Breast epithelium (tissue), 3 donors: ENCODE data around the gene LRP1.

Experiments used
- POLR2A ChIP-seq: fragments of 450-650 bp; IDR thresholded peaks from one replicate; pipeline ENCODE4 v1.6.1; 2016; ENCODE audit warnings: antibody characterized with exemption, mild to moderate bottlenecking, moderate library complexity
- POLR2AphosphoS5 ChIP-seq, 3 donors: sonication (generic); formaldehyde crosslinking; IDR thresholded peaks; one replicate each; pipeline ENCODE4 v1.6.1; 2017; ENCODE audit warnings: antibody characterized with exemption in 3 of 3
- TF ChIP-seq, protein P1 (sequence below), 3 donors: fragments of 450-650 bp; IDR thresholded peaks; one replicate each; pipeline ENCODE4 v1.5.1; 2016 to 2017; ENCODE audit warnings: antibody characterized with exemption in 3 of 3, mild to moderate bottlenecking in 3 of 3, moderate library complexity in 3 of 3

DNA sequence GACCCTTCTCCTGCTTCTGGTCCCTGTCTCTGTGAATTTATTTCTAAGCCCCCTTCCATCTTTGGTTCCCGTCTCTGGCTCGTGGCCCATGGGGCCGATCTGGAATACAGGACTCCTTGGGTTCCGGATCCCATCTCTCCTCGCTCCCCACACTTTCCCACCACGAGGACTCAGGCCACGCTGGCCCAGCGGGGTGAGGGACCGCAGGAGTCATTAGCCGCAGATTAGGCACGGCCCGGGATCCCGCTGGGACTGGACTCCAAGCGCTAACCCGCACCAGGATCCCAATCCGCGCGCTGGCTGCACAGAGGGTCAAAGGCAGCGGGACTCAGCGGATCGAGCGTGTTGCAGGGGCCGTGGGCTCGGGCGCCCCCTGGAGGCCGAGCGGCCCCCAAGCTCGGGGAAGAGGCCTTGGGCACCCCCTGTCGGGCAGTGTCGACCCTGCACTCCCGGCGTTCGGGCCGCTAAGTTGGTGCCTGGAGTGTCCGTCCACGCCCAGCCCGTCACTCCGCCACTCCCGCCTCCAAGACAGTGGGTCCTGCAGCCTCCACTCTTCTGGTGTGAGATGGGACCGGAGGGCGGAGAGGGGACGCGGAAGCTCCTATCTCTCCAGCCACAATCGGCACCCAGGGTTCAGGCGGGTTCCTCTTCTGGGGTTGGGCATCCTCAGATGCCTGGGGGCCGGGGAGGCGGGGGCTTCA, 110.7 kb downstream of the LRP1 start:
- TF ChIP-seq, protein P1, sequence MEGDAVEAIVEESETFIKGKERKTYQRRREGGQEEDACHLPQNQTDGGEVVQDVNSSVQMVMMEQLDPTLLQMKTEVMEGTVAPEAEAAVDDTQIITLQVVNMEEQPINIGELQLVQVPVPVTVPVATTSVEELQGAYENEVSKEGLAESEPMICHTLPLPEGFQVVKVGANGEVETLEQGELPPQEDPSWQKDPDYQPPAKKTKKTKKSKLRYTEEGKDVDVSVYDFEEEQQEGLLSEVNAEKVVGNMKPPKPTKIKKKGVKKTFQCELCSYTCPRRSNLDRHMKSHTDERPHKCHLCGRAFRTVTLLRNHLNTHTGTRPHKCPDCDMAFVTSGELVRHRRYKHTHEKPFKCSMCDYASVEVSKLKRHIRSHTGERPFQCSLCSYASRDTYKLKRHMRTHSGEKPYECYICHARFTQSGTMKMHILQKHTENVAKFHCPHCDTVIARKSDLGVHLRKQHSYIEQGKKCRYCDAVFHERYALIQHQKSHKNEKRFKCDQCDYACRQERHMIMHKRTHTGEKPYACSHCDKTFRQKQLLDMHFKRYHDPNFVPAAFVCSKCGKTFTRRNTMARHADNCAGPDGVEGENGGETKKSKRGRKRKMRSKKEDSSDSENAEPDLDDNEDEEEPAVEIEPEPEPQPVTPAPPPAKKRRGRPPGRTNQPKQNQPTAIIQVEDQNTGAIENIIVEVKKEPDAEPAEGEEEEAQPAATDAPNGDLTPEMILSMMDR (IDR thresholded peaks at IDR 0.05), result peak; percentile 98 to 100 (median 100)
- TF ChIP-seq POLR2A, result no peak
- peak; percentile 20 to 55 (median 23) for TF ChIP-seq POLR2AphosphoS5 (IDR thresholded peaks at IDR 0.05)
